Measurements from ENCODE around the gene CDSN.
A peak's percentile ranks its signal among the peaks of the same experiment; 100 is the strongest.
"Not testable (repeated sequence)": the region's sequence is repeated elsewhere in the genome, so short reads cannot be mapped to it uniquely, and the experiment has no call there.

CDSN gene

GRCh38 chr6:31087494-31088089, 32.7 kb downstream of the CDSN start:
- peak; percentile 88 for DNase-seq (ENCODE audit: low read depth)

- DNase-seq (ENCODE audit: low read depth), result no peak
Measured at GRCh38 chr6:31086788-31087440, 33.3 kb downstream of the CDSN start.

GRCh38 chr6:31083742-31084354, 36.4 kb downstream of the CDSN start:
- peak; percentile 20 for DNase-seq (ENCODE audit: low read depth)

GRCh38 chr6:31081872-31082271, 38.4 kb downstream of the CDSN start:
- no peak for DNase-seq (ENCODE audit: low read depth)

- DNase-seq (ENCODE audit: low read depth), result peak; percentile 65
Measured at GRCh38 chr6:31079656-31080261, 40.5 kb downstream of the CDSN start.

GRCh38 chr6:31076611-31077010, 43.6 kb downstream of the CDSN start:
- DNase-seq (ENCODE audit: low read depth), result no peak

- no peak for DNase-seq (ENCODE audit: low read depth)
Measured at GRCh38 chr6:31075528-31075927, 44.7 kb downstream of the CDSN start.

- DNase-seq (ENCODE audit: low read depth), result no peak
Measured at GRCh38 chr6:31074401-31074800, 45.8 kb downstream of the CDSN start.

GRCh38 chr6:31070711-31071197, 49.5 kb downstream of the CDSN start:
- DNase-seq (ENCODE audit: low read depth), result no peak

- DNase-seq (ENCODE audit: low read depth), result peak; percentile 51
Measured at GRCh38 chr6:31068669-31069340, 51.4 kb downstream of the CDSN start.

GRCh38 chr6:31067891-31068668, 52.2 kb downstream of the CDSN start:
- DNase-seq (ENCODE audit: low read depth), result not testable (repeated sequence)

- not testable (repeated sequence) for DNase-seq (ENCODE audit: low read depth)
Measured at GRCh38 chr6:31067028-31067427, 53.2 kb downstream of the CDSN start.

- no peak for DNase-seq (ENCODE audit: low read depth)
Measured at GRCh38 chr6:31065556-31065955, 54.7 kb downstream of the CDSN start.
